NB4 (cell line): ENCODE data around the gene CDH23.

ENCODE experiments used
- MYC ChIP-seq: IDR thresholded peaks from 2 replicates; pipeline ENCODE4 v1.6.1; 2011; ENCODE audit warnings: low read depth, low read length
- TF ChIP-seq, protein P1 (sequence below): IDR thresholded peaks from one replicate; pipeline ENCODE4 v1.5.1; 2012; ENCODE audit warnings: low read depth, low read length
- TF ChIP-seq, protein P2 (sequence below): IDR thresholded peaks from 2 replicates; pipeline ENCODE4 v1.6.1; 2011; ENCODE audit warnings: low read depth, low read length

DNA sequence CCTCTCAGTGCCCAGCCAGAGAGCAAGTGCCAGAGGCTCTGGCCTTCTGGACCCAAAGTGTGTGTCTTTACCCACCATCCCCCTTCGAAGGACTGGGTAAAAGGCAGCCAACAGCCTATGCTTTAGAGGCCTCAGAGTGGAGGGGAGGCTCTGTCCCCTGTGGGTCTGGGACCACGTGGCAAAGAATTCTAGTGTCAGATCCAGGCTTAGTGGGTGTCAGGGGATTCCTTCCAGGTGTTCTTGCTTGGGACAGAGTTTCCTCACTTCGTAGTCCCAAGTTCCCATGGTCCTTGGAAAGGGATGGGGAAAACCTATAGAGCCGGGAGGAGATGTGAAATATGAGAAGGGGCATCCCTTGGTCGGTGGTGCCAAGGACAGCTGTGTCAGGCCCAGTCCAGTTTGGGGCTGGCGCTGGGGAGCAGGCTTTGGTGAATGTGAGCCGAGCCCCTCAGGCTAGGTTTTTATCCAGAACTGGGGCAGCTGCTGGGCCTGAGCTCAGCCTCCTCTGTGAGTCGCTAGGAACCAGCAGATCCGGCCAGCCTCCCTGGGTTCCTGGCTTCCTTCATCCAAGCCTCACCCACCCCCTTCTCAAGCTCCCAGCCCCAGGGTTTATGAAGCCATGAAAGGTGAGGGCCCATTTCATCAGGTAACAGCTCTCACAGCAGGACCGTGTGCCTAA lies 251.7 kb downstream of the CDH23 start:
- TF ChIP-seq, protein P1, sequence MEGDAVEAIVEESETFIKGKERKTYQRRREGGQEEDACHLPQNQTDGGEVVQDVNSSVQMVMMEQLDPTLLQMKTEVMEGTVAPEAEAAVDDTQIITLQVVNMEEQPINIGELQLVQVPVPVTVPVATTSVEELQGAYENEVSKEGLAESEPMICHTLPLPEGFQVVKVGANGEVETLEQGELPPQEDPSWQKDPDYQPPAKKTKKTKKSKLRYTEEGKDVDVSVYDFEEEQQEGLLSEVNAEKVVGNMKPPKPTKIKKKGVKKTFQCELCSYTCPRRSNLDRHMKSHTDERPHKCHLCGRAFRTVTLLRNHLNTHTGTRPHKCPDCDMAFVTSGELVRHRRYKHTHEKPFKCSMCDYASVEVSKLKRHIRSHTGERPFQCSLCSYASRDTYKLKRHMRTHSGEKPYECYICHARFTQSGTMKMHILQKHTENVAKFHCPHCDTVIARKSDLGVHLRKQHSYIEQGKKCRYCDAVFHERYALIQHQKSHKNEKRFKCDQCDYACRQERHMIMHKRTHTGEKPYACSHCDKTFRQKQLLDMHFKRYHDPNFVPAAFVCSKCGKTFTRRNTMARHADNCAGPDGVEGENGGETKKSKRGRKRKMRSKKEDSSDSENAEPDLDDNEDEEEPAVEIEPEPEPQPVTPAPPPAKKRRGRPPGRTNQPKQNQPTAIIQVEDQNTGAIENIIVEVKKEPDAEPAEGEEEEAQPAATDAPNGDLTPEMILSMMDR = no peak
- TF ChIP-seq, protein P2, sequence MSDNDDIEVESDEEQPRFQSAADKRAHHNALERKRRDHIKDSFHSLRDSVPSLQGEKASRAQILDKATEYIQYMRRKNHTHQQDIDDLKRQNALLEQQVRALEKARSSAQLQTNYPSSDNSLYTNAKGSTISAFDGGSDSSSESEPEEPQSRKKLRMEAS = no peak
- TF ChIP-seq MYC = no peak
